ENCODE data around the gene TMUB1.

DNA sequence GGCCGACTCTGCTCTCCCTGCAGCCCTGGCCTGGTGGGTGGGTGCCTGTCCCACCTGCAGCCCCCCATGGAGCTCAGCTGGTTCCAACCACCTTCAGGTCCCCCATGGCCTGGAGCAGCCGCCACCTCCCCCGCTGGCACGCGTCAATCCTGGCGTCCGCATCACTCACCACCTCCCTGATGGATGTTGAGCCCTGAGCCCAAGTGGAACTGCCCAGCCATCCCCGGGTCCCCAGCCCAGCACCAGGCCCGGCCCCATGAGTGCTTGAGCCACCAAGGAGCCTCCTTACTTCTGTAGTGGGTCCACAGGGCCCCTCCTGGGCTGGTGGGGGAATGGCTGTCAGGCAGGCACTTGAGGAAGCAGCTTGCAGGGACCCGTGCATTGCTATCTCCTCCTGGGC lies 17.6 kb upstream of the TMUB1 start:
- TF ChIP-seq, protein P1, sequence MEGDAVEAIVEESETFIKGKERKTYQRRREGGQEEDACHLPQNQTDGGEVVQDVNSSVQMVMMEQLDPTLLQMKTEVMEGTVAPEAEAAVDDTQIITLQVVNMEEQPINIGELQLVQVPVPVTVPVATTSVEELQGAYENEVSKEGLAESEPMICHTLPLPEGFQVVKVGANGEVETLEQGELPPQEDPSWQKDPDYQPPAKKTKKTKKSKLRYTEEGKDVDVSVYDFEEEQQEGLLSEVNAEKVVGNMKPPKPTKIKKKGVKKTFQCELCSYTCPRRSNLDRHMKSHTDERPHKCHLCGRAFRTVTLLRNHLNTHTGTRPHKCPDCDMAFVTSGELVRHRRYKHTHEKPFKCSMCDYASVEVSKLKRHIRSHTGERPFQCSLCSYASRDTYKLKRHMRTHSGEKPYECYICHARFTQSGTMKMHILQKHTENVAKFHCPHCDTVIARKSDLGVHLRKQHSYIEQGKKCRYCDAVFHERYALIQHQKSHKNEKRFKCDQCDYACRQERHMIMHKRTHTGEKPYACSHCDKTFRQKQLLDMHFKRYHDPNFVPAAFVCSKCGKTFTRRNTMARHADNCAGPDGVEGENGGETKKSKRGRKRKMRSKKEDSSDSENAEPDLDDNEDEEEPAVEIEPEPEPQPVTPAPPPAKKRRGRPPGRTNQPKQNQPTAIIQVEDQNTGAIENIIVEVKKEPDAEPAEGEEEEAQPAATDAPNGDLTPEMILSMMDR (IDR thresholded peaks at IDR 0.05): no peak
- no peak for TF ChIP-seq POLR2AphosphoS5 (IDR thresholded peaks at IDR 0.05; ENCODE audit: insufficient read depth in 1 of 2, low read depth in 1 of 2)
